HG03196 (cell line): ENCODE results near the gene HIVEP3.

Experiments
- ATAC-seq: cut with Tn5 transposase; IDR thresholded peaks from one replicate; pipeline ENCODE4 v1.9.1; 2021; ENCODE audit not compliant: unreplicated experiment

Gene HIVEP3

DNA sequence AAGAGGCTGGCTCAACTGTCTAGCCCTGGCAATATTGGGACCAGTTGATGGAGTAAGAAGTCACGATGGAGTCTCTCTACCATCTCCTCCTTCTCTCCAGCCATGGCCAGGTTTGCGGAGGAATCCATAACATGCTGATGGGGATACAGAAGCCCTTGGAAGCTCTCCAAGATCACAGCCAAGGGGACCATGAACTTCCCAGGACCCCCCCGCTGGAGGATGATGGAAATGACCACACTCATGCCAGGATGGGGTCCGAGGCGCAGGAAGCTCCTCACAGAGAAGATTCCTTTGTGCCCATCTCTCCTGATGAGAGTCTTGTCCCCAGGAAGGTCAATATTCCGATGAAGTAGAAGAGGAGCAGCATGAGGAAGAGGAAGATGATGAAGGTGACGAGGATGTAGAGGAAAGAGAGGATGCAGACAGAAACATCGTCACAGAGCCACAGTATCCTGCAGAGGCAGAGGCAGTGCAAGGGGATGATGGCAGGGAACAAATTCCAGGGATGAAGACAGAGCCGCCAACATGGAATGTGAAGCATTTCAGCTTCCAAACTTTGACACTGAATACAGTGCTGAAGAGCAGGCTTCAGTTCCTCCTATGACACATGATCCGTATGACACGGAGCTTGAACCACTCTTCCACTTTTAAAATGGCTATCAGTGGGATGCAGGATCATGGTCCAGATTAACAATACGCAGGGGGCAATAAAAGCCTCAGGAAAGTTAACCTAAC, 376.4 kb downstream of the HIVEP3 start:
- no peak for ATAC-seq

DNA sequence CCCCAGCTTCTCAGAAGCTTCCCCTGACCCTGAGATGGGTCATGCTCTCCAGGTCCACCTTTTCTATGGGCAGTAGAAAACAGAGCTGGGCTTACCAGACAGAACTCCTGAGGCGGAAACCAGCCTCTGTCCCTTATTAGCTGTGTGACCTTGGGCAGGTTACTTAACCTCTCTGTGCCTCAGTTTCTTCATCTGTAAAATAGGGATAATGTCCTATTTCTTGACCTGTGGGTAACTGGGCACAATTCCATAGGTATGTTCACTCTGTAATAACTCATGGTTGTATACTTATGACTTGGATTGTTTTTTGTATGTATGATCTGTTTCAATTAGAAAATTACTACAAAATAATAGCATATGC, 377.1 kb downstream of the HIVEP3 start:
- ATAC-seq, result no peak

DNA sequence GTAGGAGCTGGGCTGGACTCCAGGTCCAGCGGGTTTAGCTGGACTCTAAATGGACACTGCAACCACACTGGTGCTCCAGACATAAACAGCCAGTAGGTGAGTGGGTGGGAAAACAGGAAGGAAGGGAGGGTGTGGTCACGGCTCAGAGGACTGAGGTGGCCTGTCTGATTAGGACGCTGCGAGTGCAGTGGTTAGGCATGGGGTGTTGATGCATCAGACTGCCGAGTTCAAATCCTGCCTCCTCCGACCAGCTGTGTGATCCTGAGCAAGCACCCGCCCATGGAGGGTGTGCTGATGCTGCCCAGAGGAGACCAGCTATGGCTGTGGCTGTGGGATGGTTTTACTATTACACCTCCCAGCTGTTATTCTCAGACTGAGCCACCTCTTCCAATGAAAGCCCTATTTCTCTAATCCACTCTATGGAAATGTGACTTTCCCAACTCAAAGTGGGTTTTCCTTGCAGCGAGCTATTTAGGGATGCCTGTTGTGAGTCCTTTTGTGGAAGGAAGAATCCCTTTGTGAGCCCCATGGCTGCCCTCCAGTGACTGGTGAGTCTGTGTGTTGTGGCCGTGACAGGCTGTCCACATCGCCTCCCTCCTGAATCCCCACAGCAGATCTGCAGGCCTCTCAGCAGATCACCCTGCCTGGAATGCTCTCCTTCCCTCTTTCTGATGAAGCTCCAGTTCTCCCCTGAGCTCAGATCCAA, 377.7 kb downstream of the HIVEP3 start:
- ATAC-seq, result no peak

DNA sequence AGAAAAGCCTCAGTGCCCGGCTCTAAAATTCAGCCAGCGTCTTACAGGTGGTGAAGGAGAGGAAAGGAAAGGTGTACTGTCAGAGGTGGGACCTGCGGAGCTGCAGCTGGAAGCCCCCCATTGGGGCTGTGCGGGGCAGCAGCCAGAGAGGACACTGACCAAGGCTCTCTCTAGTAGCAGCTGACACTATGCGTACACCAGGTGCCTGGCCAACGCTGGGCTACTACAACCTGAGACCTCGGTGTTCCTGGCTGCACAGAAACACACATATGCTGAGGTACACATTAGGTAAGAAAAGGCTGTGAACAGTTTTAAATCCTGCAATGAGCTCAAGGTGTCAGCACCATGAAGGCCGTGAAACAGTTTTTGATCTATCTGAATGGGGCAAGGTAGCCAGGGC, 378.7 kb downstream of the HIVEP3 start:
- ATAC-seq, result no peak

DNA sequence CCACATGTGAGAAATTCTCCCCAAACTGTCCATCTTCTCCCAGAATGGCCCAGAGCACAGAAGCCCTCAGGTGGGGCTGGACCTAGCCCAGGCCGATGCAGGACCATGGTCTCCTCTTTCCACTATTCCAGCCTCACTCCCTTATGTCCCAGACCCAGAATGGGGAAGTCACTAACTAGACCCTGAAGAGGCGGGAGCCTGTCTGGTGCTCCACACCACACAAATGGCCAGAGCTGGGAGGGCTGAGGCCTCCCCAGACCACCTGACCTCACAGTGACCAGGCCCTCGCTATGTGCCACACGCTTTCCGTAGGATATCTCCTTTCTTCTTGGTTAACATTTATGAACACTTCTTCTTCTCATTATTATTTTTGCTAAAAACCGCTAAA, 379.3 kb downstream of the HIVEP3 start:
- ATAC-seq, result no peak

DNA sequence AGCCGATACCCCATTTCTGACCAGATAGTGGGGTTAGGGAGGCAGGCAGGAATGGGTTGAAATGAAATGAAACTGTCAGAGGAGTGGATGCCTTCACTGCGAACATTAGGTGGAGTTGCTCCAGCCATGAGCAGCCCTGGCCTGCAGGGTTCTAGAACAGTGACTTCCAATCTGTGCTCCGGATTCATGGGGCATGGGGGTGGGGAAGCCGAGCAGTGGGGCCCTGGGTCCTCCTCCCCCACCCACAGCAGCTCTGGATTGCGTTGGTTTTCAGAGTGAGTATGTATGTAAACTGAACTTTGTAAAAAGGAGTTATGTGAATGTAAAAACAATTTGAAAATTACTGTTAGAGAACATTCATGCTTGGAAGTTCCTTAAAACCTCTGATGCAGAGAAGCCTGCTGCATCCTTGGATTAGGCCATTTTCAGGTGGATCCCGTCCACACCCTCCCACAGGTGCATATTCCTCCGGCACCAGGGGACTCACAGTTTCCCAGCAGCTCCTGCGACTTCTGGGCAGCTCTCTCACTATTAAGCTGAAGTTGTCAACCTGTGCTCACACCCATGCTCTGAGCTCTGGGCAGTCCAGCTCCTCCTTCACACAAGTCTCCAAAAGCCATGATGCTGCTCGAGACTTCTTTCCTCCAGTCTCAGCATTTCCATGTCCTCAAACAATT, 379.8 kb downstream of the HIVEP3 start:
- no peak for ATAC-seq

DNA sequence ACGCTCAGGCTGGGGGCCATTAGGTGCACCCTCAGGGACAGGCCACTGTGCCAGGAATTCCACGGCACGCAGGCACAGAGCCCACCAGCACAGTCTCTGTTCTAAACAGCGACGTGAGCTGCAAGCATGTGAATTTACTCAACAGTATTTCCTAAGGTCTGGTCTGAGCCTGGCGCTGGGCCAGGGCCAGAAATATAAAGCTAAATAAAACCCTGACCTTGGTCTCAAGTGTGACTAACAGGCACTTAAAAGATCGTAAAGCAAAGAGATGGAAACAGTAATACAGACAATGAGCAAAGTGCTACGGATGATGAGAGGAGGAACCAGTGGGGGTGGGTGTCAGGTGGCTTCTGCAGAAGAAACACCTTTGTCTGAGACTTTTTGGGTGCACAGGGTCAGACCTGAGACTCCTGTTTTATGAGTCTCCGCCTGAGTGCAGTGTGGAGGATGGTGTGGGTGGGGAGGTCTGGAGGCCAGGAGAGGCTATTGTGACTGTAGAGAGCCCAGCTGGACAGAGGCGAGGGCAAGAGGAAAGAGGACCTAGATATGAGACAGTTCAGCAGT, 380.9 kb downstream of the HIVEP3 start:
- ATAC-seq, result no peak

DNA sequence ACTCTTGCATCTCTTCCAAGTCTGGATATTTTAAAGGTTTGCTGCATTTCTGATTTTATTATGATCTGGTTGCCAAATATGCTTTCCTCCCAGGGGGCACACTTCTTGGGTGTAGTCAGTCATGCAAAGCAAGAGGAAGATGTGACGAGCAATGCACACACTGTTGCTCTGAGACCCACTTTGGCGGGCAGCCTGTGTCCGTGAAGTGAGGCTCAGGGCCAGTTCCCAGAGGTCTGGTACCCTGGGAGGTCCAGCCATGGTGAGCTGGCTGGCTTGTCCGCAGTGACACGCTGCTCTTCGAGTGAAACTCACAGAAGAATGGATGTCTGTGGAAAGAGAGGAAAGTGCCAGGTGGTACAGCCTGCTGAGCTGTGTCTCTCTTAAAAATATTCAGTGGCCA, 381.5 kb downstream of the HIVEP3 start:
- no peak for ATAC-seq

DNA sequence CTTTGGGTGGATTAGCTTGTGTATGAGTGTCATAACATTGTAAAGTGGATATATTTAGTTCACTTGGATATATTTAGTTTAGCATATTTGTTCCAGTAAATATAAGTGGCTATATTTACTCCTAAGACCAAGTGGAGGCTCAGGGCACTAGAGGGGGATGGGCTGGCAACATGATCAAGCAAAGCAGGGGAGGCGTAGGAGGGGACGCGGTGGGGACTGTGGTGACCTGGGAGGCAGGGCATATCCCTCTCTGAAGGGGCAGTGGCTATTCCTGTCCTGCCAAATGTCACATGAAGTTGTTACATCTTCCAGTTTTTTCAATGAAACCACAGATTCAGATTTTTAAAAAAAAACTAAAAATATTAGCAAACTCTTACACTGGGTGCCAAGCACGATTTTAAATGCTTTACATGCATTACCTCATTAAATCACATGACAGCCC, 382.3 kb downstream of the HIVEP3 start:
- ATAC-seq, result no peak

DNA sequence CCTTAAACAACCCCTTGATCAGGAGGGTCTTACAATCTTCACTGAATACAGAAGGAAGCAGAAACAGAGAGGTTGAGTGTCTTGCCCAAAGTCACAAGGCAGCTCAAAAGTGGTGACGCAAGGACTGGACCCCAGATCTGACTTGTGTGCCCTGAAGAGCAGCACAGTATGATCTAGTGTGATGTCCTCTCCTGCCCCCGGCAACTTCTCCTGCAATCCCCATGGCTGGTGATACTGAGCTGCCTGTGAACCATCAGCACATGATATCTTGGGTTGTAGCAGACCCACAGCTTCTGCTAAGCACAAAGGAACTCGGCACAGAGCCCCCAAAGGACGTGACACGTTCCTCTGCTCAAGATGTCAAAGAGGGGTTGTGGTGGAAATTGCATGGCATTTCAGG, 383.0 kb downstream of the HIVEP3 start:
- ATAC-seq, result no peak

DNA sequence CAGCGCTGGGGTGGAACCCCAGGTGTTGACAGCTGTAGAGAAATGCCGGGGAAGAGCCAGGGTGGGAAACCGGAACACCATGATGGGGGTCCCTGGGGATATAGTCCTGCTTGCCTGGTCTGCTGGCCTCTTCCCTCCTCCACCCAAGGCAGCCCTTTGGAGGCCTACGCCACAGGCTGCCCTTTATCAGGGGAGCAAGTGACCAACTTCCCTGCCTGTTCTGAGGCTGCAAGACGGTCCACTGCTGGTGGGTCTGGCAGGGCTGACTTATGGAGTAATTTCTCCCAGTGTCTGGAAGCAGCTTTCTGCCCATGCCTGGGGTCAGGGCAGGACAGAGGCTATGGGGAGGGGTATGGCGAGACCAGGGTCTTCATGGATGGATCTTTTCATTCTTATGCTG, 383.4 kb downstream of the HIVEP3 start:
- no peak for ATAC-seq

DNA sequence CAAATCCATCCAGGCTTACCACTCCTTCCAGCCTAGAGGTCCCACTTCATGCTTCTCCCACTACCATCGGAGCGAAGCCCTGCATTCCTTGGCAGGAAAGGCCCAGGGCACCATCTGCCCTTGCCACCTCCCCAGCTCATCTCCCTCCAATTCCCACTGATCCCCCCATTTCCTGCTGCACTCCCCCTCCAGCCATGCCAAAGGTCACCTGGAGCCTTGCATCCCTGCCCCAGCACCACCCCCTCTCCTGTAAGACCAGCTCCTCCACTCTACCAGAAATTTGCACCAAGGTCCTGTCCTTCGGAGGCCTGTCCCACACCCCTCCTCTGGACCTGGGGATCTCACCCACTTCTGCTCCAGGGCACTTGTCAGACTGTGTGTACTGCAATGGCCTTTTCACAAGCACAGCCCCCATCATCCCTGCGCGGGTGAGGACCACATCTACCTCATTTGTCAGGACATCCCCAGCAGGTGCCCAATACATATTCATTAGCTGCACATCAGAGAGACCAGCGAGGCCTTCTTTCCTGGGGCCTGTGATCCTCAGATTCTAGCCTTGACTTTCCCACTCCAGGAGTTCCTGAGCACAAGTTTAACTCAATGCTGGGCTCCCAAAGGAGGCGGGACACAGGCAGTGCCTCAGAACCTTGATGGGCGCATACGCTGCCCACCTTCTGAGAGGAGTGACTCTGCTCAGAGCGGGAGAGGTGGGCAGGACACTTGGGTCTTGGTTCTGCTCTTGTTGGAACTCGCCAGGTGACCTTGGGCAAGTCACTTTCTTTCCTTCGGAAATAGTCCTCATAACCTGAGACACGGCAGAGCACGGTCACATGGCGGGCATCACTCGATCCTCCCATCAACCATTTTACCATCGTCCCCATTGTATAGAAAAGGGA, 384.3 kb downstream of the HIVEP3 start:
- ATAC-seq, result no peak

DNA sequence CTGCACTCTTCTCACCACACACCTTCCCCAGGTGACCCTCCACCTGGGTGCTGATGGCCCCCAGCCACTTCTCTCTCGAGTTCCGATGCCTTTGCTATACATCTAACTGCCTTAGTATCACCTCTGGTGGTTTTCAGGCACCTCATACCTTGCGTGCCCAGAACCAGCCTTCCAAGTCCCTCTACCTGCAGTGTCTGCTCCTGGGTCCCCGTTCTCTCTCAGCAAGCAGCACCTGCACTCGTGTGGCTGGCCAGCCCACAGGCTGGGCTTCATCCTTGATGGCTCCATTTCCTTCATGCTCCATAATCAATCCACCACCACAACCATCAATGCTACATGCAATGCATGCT, 385.0 kb downstream of the HIVEP3 start:
- ATAC-seq, result no peak

DNA sequence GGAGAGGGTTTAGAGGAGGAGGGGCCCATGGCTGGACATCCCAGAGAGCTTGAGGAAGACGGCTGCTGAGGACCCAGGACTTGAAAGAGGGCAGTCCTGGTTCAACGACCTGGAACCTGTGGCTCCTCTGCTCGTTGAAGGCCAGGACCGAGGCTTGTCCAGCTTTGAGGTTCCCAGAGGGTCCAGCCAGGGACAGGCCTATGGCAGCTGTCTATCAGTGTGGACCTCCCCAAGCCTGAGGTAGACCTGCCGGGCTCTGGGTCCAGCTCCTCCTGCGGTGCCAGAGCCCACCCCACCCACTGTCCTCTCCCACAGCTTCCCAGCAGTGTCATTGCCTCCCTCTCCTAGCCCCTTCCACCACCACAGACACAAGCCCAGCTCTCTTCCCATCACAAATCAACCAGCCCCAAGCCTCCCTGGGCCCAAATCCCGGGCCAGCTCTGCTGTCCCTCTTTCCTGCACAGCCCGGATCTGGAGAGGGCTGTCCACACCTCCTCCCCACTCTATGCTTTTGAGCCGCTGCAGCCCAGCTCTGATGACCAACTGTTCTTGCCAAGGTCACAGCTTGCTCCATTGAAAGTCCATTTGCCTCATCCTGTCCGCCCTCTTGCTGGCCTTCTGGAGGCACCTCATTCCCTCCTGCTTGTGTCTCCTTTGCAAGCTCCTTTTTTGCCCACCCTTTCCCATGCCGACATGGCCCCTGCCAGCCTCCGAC, 385.5 kb downstream of the HIVEP3 start:
- no peak for ATAC-seq

DNA sequence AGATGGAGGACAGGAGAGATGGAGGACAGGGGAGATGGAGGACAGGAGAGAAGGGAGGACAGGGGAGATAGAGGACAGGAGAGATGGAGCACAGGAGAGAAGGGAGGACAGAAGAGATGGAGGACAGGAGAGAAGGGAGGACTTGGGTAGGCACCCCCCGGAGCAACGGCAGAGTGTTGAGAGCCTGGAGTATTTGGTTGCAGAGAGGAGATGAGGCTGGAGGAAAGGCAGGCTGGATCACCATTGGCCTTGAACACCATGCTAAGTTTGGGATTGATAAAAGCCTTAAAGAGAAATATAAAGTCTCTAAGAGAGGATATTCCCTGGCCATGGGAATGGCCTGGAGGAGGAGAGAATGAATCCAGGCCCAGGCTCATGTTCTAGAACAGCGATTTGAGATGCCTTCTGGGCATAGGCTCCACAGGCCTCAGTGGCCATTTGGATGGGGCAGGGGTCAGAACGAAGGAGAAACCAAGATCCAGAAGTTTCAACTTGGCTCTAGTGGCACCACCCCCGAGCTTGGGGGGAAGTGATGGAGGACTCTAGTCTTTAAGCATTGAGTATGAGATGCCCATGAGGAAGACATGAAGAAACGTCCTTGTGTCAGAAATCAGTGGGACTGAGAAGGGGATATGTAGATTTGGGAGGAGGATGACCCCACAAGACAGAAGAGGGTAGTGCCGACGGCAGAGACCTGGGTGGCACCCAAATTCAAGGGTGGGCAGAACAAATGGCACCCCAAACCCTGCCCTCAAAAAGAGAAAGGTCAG, 386.3 kb downstream of the HIVEP3 start:
- no peak for ATAC-seq

DNA sequence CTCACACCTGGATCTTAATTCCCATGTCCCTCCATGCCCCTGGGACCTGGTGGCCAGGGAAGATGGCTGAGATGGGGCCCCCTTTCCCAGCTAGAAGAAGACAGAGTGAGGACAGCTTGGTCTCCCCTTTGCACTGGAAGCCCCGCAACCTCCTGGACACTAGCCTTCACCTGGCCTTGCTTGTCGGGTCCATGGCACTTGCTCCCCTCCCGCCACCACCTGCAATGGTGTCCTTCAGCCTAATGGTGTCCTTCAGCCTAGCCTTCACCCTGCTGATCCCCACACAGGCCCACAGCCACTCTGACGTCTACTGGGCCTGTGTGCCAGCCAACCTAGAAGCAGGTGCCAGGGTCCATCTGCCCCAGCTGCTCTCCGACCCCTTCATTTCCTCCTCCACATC, 388.3 kb downstream of the HIVEP3 start:
- ATAC-seq, result no peak

DNA sequence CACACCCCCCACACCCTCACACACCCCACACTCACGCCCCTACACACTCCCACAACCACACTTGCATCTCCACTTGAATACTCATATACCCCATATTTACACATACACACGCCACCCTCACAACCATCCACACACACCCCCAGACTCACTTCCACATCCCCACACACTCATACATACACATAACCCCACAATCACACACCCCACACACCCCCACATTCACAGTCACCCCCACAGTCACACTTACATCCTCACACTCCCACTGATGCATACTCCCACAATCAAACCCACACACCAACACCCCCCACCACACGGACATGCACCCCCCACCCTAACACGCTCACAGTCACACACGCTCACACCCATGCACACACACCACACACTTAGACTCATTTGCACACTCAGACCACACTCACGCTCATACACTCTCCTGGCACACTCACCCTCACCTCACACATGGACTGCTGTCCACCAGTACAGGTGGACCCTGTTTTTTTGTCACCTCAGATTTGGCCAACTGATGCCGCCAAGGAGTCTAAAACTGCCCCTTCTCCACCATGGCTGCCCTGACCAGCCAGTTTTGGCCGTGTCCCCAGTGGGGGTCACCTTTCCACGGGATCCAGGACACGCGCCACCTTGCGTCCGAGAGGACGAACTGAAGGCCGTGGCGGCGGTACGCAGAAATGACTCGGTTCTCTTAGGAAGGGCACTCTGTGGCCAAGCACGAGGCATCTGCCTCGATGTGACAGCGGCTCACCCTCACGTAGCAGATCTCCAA, 388.9 kb downstream of the HIVEP3 start:
- no peak for ATAC-seq

DNA sequence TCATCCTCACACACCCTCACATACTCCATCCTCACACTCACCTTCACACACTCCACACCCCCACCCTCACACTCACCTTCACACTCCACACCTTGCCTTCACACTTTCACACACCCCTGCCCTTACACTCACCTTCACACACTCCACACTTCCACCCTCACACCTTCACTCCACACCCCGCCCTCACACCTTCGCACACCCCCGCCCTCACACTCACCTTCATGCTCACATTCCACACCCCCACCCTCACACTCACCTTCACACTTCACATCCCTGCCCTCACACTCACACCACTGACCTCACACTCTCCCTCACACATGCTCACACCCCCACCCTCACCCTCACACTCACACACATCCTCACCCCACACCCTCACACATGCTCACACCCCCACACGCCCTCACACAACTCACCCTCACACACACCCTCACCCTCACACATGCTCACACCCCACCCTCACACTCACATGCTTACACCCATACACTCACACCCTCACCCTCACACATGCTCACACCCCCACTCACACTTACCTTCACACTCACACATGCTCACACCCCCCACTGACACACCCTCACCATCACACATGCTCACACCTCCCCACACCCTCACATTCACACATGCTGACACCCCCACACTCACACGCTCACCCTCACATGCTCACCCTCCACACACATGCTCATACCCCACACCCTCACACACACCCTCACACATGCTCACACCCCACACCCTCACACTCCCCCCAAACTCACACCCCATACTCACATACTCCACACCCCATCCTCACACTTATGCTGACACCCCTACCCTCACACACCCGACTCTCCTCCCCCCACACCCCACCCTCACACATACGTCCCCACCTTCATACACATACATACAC, 389.8 kb downstream of the HIVEP3 start:
- ATAC-seq, result no peak
